T-helper 2 cell treated with Interferon-gamma antibody and Interleukin-4, amounts not matched to agents 5 μg/mL and 100 μg/mL, for 36 hours (primary cell): ENCODE measurements around the gene NOA1.
"Not testable (repeated sequence)": the region's sequence is repeated elsewhere in the genome, so short reads cannot be mapped to it uniquely, and the experiment has no call there.

ENCODE experiments used
- DNase-seq: peaks from one replicate; pipeline ENCODE4 v3.0.0; 2021; ENCODE audit warnings: low spot score
- H3K27ac Mint-ChIP-seq: one replicate; pipeline ENCODE4 v1.8.0; 2021; ENCODE audit warnings: mild to moderate bottlenecking, mixed read lengths
- H3K27me3 Mint-ChIP-seq: one replicate; pipeline ENCODE4 v1.8.0; 2021; ENCODE audit warnings: low read depth, mixed read lengths
- H3K36me3 Mint-ChIP-seq: one replicate; pipeline ENCODE4 v1.8.0; 2021; ENCODE audit warnings: low read depth, mixed read lengths
- H3K4me1 Mint-ChIP-seq: one replicate; pipeline ENCODE4 v1.8.0; 2021; ENCODE audit warnings: low read depth, mixed read lengths
- H3K4me3 Mint-ChIP-seq: one replicate; pipeline ENCODE4 v1.8.0; 2022; ENCODE audit warnings: mild to moderate bottlenecking, moderate library complexity, mixed read lengths
- H3K9me3 Mint-ChIP-seq: one replicate; pipeline ENCODE4 v1.8.0; 2021; ENCODE audit warnings: mixed read lengths

Gene NOA1

GRCh38 chr4:56976837-56977320, 527 bp downstream of the NOA1 start:
- H3K4me1 Mint-ChIP-seq: peaks cover 26% of the 10 kb centered on the region

GRCh38 chr4:56976283-56976836, 1.0 kb downstream of the NOA1 start:
- peak overlapping the region; percentile 52 for H3K27ac Mint-ChIP-seq
- peaks cover 62% of the 10 kb centered on the region for H3K36me3 Mint-ChIP-seq
- DNase-seq: no peak
- peaks cover 23% of the 10 kb centered on the region for H3K4me1 Mint-ChIP-seq
- H3K27me3 Mint-ChIP-seq: no peaks in the 10 kb centered on the region
- H3K9me3 Mint-ChIP-seq: peaks cover 18% of the 10 kb centered on the region
- H3K4me3 Mint-ChIP-seq: peak overlapping the region; percentile 96

More at GRCh38 chr4:56976837-56977320, 527 bp downstream of the NOA1 start:
- peak; percentile 41 for DNase-seq
- Mint-ChIP-seq H3K27ac (peak overlapping the region; percentile 98), H3K4me3 (peak overlapping the region; percentile 96), H3K36me3 (peaks cover 63% of the 10 kb centered on the region), H3K9me3 (peaks cover 18% of the 10 kb centered on the region), H3K27me3 (no peaks in the 10 kb centered on the region)

GRCh38 chr4:56973336-56973735, 4.1 kb downstream of the NOA1 start:
- Mint-ChIP-seq H3K27me3 (no peaks in the 10 kb centered on the region), H3K27ac (no peak overlapping the region), H3K9me3 (peaks cover 18% of the 10 kb centered on the region), H3K4me1 (peaks cover 16% of the 10 kb centered on the region), H3K36me3 (peaks cover 66% of the 10 kb centered on the region), H3K4me3 (no peak overlapping the region)
- no peak for DNase-seq

DNA sequence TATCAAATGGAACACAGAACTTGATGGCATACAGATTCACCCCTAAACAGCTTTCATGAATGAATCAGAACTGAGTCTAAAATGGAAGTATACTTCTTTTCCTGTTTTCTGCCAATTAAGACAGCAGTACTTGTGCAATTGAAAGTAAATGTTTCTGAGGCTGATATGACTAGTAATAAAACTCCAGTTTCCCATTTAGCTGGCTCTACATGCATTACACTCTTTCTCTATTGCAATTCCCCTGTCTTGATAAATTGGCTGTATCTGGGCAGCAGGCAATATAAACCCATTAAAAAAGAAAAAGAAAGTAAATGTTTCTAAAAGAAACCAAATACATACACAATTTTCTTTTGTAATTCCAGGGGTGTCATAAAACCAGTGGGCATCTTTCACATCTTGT, 4.6 kb downstream of the NOA1 start:
- no peak overlapping the region for H3K27ac Mint-ChIP-seq
- H3K27me3 Mint-ChIP-seq: no peaks in the 10 kb centered on the region
- no peak overlapping the region for H3K4me3 Mint-ChIP-seq
- H3K36me3 Mint-ChIP-seq: peaks cover 71% of the 10 kb centered on the region
- DNase-seq: no peak
- H3K9me3 Mint-ChIP-seq: peaks cover 18% of the 10 kb centered on the region
- H3K4me1 Mint-ChIP-seq: peaks cover 16% of the 10 kb centered on the region

DNA sequence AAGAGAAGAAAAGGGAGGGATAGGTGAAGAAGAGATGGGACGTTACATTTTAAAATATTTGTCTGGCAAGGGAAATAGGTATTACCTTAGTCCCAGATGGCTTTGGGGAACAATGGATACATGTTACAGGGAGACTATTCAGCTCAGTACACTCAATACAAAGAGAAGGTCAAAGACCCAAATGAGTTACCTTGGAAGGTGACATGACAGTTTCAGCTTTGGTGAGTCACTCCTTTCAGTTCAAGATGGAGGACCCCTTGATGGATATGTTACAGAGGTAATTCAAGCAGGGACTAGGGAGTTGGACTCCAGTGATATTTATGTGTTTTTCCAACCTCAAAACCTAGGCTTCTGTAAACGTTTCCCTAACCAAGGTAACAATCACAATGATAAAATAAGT, 5.0 kb downstream of the NOA1 start:
- H3K36me3 Mint-ChIP-seq: peaks cover 70% of the 10 kb centered on the region
- H3K4me3 Mint-ChIP-seq: no peak overlapping the region
- DNase-seq: no peak
- H3K9me3 Mint-ChIP-seq: peaks cover 18% of the 10 kb centered on the region
- no peak overlapping the region for H3K27ac Mint-ChIP-seq
- no peaks in the 10 kb centered on the region for H3K27me3 Mint-ChIP-seq
- H3K4me1 Mint-ChIP-seq: peaks cover 16% of the 10 kb centered on the region

GRCh38 chr4:56971383-56971782, 6.0 kb downstream of the NOA1 start:
- Mint-ChIP-seq H3K27ac (no peak overlapping the region), H3K36me3 (peaks cover 73% of the 10 kb centered on the region), H3K4me1 (peaks cover 16% of the 10 kb centered on the region), H3K27me3 (no peaks in the 10 kb centered on the region), H3K9me3 (peaks cover 18% of the 10 kb centered on the region), H3K4me3 (no peak overlapping the region)
- no peak for DNase-seq

- no peaks in the 10 kb centered on the region for H3K27me3 Mint-ChIP-seq
- H3K9me3 Mint-ChIP-seq: no peaks in the 10 kb centered on the region
- no peaks in the 10 kb centered on the region for H3K4me1 Mint-ChIP-seq
- no peak for DNase-seq
- H3K27ac Mint-ChIP-seq: no peak overlapping the region
- no peak overlapping the region for H3K4me3 Mint-ChIP-seq
- peaks cover 23% of the 10 kb centered on the region for H3K36me3 Mint-ChIP-seq
Measured at GRCh38 chr4:56961107-56961500, 16.3 kb downstream of the NOA1 start.

- H3K4me3 Mint-ChIP-seq: no peak overlapping the region
Measured at GRCh38 chr4:56959100-56959499, 18.3 kb downstream of the NOA1 start.

DNA sequence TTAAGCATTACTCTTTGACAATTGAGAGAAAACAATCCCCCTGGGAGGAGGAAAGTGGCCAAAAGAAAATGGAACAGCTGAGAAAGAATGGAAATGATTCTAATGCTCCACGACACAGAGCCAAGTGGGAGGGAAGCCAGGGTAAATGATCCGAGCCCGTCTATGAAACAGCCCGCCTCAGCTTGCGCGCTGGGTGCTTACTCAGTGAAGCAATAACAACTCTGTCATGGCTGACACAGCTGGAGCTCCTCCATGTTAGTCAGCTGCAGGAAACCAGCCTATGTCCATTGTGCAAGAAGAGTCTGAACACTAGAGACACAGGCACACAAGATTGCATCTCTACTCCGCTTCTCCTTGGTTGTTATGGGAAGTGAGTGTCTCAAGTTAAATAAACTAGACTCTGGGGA, 19.3 kb downstream of the NOA1 start:
- DNase-seq: no peak
- H3K27me3 Mint-ChIP-seq: no peaks in the 10 kb centered on the region
- H3K9me3 Mint-ChIP-seq: no peaks in the 10 kb centered on the region
- no peak overlapping the region for H3K27ac Mint-ChIP-seq
- no peaks in the 10 kb centered on the region for H3K4me1 Mint-ChIP-seq
- no peak overlapping the region for H3K4me3 Mint-ChIP-seq
- peaks cover 10% of the 10 kb centered on the region for H3K36me3 Mint-ChIP-seq

More at GRCh38 chr4:56959100-56959499, 18.3 kb downstream of the NOA1 start:
- Mint-ChIP-seq H3K4me1 (no peaks in the 10 kb centered on the region), H3K36me3 (peaks cover 13% of the 10 kb centered on the region), H3K27me3 (no peaks in the 10 kb centered on the region), H3K9me3 (no peaks in the 10 kb centered on the region), H3K27ac (no peak overlapping the region)
- no peak for DNase-seq

DNA sequence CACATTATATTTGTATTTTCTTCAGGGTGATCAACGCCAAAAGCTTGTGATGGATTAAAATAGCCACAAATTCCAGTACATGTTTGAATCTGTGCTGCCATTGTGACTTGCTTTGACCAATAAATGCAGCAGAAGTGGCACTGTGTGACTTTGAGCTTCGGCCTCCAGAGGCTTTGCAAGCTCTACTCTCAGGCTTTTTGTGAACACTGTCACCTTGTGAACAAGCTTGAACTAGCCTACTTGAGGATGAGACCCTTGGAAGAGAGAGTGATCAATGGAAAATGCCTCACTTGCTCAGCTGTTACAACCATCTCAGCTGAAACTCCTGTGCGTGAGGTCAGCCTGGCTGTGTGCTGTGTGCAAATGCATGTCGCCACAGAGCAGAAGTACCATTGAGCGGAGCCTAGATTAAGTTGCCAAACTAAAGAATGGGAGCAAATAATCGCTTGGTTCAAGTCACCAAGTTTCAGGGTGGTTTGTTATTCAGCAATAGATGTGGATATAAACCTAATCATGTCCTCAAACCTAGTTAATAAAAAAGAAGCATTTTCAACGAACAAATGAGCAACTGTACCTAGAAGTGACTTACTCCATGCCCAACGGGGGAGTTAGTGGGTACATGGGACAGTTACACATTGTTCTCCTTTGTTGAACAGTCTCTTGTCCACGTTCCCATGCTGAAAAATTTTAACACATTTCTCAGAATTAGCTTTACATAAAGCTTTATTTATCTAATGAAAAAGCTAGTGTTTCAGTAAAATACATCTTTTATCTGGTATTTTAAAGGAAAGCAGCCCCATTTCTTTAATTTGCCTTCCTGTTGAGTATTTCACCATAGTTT, 23.5 kb downstream of the NOA1 start:
- no peak for DNase-seq
- H3K9me3 Mint-ChIP-seq: no peaks in the 10 kb centered on the region
- H3K27ac Mint-ChIP-seq: no peak overlapping the region
- H3K4me1 Mint-ChIP-seq: no peaks in the 10 kb centered on the region
- H3K27me3 Mint-ChIP-seq: no peaks in the 10 kb centered on the region
- no peaks in the 10 kb centered on the region for H3K36me3 Mint-ChIP-seq
- H3K4me3 Mint-ChIP-seq: no peak overlapping the region

DNA sequence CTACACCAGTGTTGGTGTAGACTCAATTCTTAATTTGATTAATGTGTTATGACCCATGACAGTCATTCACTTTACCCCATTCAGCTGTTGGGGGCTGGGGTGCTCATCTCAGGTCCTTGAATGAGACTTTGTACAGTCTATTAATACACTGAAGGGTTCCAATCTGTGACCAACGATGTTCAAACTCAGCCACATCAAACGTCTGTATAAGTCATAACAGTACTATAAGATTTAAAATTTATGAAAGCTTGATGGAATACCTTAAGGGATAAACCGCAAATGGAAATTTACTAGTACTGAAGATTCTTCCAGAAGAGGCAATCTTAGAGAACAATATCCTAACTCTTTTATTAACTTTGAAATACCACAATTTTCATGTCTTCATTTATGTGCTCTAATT, 36.0 kb downstream of the NOA1 start:
- H3K9me3 Mint-ChIP-seq: no peaks in the 10 kb centered on the region
- DNase-seq: no peak
- H3K36me3 Mint-ChIP-seq: peaks cover 13% of the 10 kb centered on the region
- no peak overlapping the region for H3K4me3 Mint-ChIP-seq
- no peaks in the 10 kb centered on the region for H3K4me1 Mint-ChIP-seq
- no peak overlapping the region for H3K27ac Mint-ChIP-seq
- H3K27me3 Mint-ChIP-seq: no peaks in the 10 kb centered on the region

DNA sequence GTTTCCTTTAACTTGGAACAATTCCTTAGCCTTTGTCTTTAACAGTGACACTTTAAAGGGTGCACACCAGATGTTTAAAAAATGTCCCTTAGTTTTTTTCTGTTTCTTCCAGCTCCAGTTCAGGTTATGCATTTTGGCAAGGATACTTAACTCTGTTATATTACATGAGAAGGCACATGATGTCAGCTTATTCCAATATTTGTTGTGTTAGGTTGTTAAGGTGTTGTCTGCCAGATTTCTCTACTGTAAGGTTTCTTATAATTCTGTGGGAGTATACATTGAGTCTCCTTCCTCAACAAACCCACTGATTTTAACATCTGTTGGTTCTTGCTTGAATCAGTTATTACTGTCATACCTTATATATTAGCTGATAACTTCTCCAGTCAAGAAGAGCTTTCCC, 36.4 kb downstream of the NOA1 start:
- no peak for DNase-seq
- Mint-ChIP-seq H3K4me3 (no peak overlapping the region), H3K36me3 (peaks cover 13% of the 10 kb centered on the region), H3K9me3 (no peaks in the 10 kb centered on the region), H3K27ac (no peak overlapping the region), H3K4me1 (no peaks in the 10 kb centered on the region), H3K27me3 (no peaks in the 10 kb centered on the region)

- Mint-ChIP-seq H3K27ac (no peak overlapping the region), H3K9me3 (no peaks in the 10 kb centered on the region), H3K4me3 (no peak overlapping the region), H3K27me3 (no peaks in the 10 kb centered on the region), H3K4me1 (peaks cover under 1% of the 10 kb centered on the region), H3K36me3 (peaks cover 13% of the 10 kb centered on the region)
- no peak for DNase-seq
Measured at GRCh38 chr4:56940403-56940802, 37.0 kb downstream of the NOA1 start.

DNA sequence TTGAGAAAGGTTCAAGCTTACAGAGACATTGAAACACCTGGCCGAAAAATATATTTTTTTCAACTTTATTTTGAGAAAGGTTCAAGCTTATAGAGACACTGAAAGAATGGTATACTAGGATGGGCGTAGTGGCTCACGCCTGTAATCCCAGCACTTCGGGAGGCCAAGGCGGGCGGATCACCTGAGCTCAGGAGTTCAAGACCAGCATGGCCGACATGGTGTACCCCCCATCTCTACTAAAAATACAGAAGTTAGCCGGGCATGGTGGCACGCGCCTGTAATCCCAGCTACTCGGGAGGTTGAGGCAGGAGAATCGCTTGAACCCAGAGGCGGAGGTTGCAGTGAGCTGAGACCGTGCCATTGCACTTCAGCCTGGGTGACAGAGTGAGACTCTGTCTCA, 37.6 kb downstream of the NOA1 start:
- H3K27ac Mint-ChIP-seq, H3K9me3 Mint-ChIP-seq, H3K4me3 Mint-ChIP-seq, H3K4me1 Mint-ChIP-seq, DNase-seq, H3K27me3 Mint-ChIP-seq: not testable (repeated sequence)
- peaks cover 15% of the 10 kb centered on the region for H3K36me3 Mint-ChIP-seq
